ENCODE data around the gene FOXP1.

FOXP1 gene

GRCh38 chr3:71408903-71409302 is 174.6 kb downstream of the FOXP1 start:
- Histone ChIP-seq H3K14ac (ENCODE audit: low read length) (no peak overlapping the region), H3K36me3 (ENCODE audit: control insufficient read depth in 1 of 2, insufficient read depth in 2 of 2, low read length in 2 of 2) (no peaks in the 10 kb centered on the region), H4K91ac (ENCODE audit: low read depth, low read length) (no peak overlapping the region), H3K4me3 (ENCODE audit: low read depth, low read length) (no peak overlapping the region), H3K79me2 (ENCODE audit: control insufficient read depth, insufficient read depth, low read length, poor library complexity) (no peaks in the 10 kb centered on the region), H3K79me1 (ENCODE audit: low read length) (no peaks in the 10 kb centered on the region), H3K9ac (ENCODE audit: low read length) (no peak overlapping the region), H3K18ac (ENCODE audit: low read length) (no peak overlapping the region), H2AFZ (ENCODE audit: insufficient read depth, low read length, poor library complexity) (no peak overlapping the region), H3K27ac (ENCODE audit: low read depth, low read length) (no peak overlapping the region), H2AK5ac (ENCODE audit: low read length) (no peak overlapping the region), H3K4me1 (ENCODE audit: control insufficient read depth in 1 of 2, insufficient read depth in 2 of 2, low read length in 2 of 2) (no peaks in the 10 kb centered on the region), H2BK5ac (ENCODE audit: low read depth, low read length, poor library complexity) (no peak overlapping the region), H2BK120ac (ENCODE audit: insufficient read depth, low read length, poor library complexity) (no peak overlapping the region), H3K9me3 (ENCODE audit: insufficient read depth, low read depth, low read length) (no peaks in the 10 kb centered on the region), H3K4me2 (ENCODE audit: low read length) (no peak overlapping the region), H3K27me3 (ENCODE audit: insufficient read depth, low read length) (no peaks in the 10 kb centered on the region), H4K12ac (ENCODE audit: low read depth, low read length) (no peak overlapping the region), H4K8ac (ENCODE audit: low read depth, low read length) (no peak overlapping the region), H2BK12ac (ENCODE audit: low read length) (no peak overlapping the region), H3K23ac (ENCODE audit: low read length) (no peak overlapping the region), H3K4ac (ENCODE audit: low read depth, low read length) (no peak overlapping the region)
- no peak for DNase-seq
- WGBS (ENCODE audit: extremely low coverage, insufficient coverage, insufficient read length), result no CpG with 5 or more reads among the region's 2 CpGs

- H3K79me1 ChIP-seq (ENCODE audit: low read length), result no peaks in the 10 kb centered on the region
- H3K23ac ChIP-seq (ENCODE audit: low read length), result no peak overlapping the region
- no peak overlapping the region for H2BK5ac ChIP-seq (ENCODE audit: low read depth, low read length, poor library complexity)
- H3K36me3 ChIP-seq (ENCODE audit: control insufficient read depth in 1 of 2, insufficient read depth in 2 of 2, low read length in 2 of 2), result no peaks in the 10 kb centered on the region
- no CpG with 5 or more reads among the region's 10 CpGs for WGBS (ENCODE audit: extremely low coverage, insufficient coverage, insufficient read length)
- H3K27ac ChIP-seq (ENCODE audit: low read depth, low read length), result no peak overlapping the region
- no peak overlapping the region for H4K8ac ChIP-seq (ENCODE audit: low read depth, low read length)
- H2BK12ac ChIP-seq (ENCODE audit: low read length), result no peak overlapping the region
- H3K9me3 ChIP-seq (ENCODE audit: insufficient read depth, low read depth, low read length), result no peaks in the 10 kb centered on the region
- no peak overlapping the region for H4K12ac ChIP-seq (ENCODE audit: low read depth, low read length)
- no peak overlapping the region for H3K9ac ChIP-seq (ENCODE audit: low read length)
- no peak overlapping the region for H3K4me2 ChIP-seq (ENCODE audit: low read length)
- no peaks in the 10 kb centered on the region for H3K79me2 ChIP-seq (ENCODE audit: control insufficient read depth, insufficient read depth, low read length, poor library complexity)
- no peak overlapping the region for H2BK120ac ChIP-seq (ENCODE audit: insufficient read depth, low read length, poor library complexity)
- no peak overlapping the region for H3K14ac ChIP-seq (ENCODE audit: low read length)
- no peaks in the 10 kb centered on the region for H3K4me1 ChIP-seq (ENCODE audit: control insufficient read depth in 1 of 2, insufficient read depth in 2 of 2, low read length in 2 of 2)
- no peak overlapping the region for H2AK5ac ChIP-seq (ENCODE audit: low read length)
- H4K91ac ChIP-seq (ENCODE audit: low read depth, low read length), result no peak overlapping the region
- H2AFZ ChIP-seq (ENCODE audit: insufficient read depth, low read length, poor library complexity), result no peak overlapping the region
- no peak for DNase-seq
- no peak overlapping the region for H3K4me3 ChIP-seq (ENCODE audit: low read depth, low read length)
- H3K18ac ChIP-seq (ENCODE audit: low read length), result no peak overlapping the region
- no peaks in the 10 kb centered on the region for H3K27me3 ChIP-seq (ENCODE audit: insufficient read depth, low read length)
- no peak overlapping the region for H3K4ac ChIP-seq (ENCODE audit: low read depth, low read length)
These were observed 175.7 kb downstream of the FOXP1 start for GRCh38 chr3:71407823-71408222.

GRCh38 chr3:71406972-71407810 is 176.3 kb downstream of the FOXP1 start:
- Histone ChIP-seq H2AFZ (ENCODE audit: insufficient read depth, low read length, poor library complexity) (no peak overlapping the region), H3K36me3 (ENCODE audit: control insufficient read depth in 1 of 2, insufficient read depth in 2 of 2, low read length in 2 of 2) (no peaks in the 10 kb centered on the region), H3K27ac (ENCODE audit: low read depth, low read length) (no peak overlapping the region), H3K79me1 (ENCODE audit: low read length) (no peaks in the 10 kb centered on the region), H3K18ac (ENCODE audit: low read length) (no peak overlapping the region), H4K8ac (ENCODE audit: low read depth, low read length) (no peak overlapping the region), H3K23ac (ENCODE audit: low read length) (no peak overlapping the region), H3K27me3 (ENCODE audit: insufficient read depth, low read length) (no peaks in the 10 kb centered on the region), H4K12ac (ENCODE audit: low read depth, low read length) (no peak overlapping the region), H4K91ac (ENCODE audit: low read depth, low read length) (no peak overlapping the region), H3K4me2 (ENCODE audit: low read length) (no peak overlapping the region), H2AK5ac (ENCODE audit: low read length) (no peak overlapping the region), H2BK120ac (ENCODE audit: insufficient read depth, low read length, poor library complexity) (no peak overlapping the region), H3K4me1 (ENCODE audit: control insufficient read depth in 1 of 2, insufficient read depth in 2 of 2, low read length in 2 of 2) (no peaks in the 10 kb centered on the region), H3K9me3 (ENCODE audit: insufficient read depth, low read depth, low read length) (no peaks in the 10 kb centered on the region), H3K79me2 (ENCODE audit: control insufficient read depth, insufficient read depth, low read length, poor library complexity) (no peaks in the 10 kb centered on the region), H3K9ac (ENCODE audit: low read length) (no peak overlapping the region), H2BK5ac (ENCODE audit: low read depth, low read length, poor library complexity) (no peak overlapping the region), H3K4me3 (ENCODE audit: low read depth, low read length) (no peak overlapping the region), H3K4ac (ENCODE audit: low read depth, low read length) (no peak overlapping the region), H3K14ac (ENCODE audit: low read length) (no peak overlapping the region), H2BK12ac (ENCODE audit: low read length) (no peak overlapping the region)
- DNase-seq, result no peak
- WGBS (ENCODE audit: extremely low coverage, insufficient coverage, insufficient read length), result no CpG with 5 or more reads among the region's 10 CpGs

GRCh38 chr3:71402911-71403310 is 180.6 kb downstream of the FOXP1 start:
- H3K4me1 ChIP-seq (ENCODE audit: control insufficient read depth in 1 of 2, insufficient read depth in 2 of 2, low read length in 2 of 2), result no peaks in the 10 kb centered on the region
- H3K27me3 ChIP-seq (ENCODE audit: insufficient read depth, low read length), result no peaks in the 10 kb centered on the region
- no peak overlapping the region for H2AFZ ChIP-seq (ENCODE audit: insufficient read depth, low read length, poor library complexity)
- H2BK12ac ChIP-seq (ENCODE audit: low read length), result no peak overlapping the region
- H3K23ac ChIP-seq (ENCODE audit: low read length), result no peak overlapping the region
- H3K27ac ChIP-seq (ENCODE audit: low read depth, low read length), result no peak overlapping the region
- WGBS (ENCODE audit: extremely low coverage, insufficient coverage, insufficient read length), result no CpG with 5 or more reads among the region's 2 CpGs
- H3K79me1 ChIP-seq (ENCODE audit: low read length), result no peaks in the 10 kb centered on the region
- H3K36me3 ChIP-seq (ENCODE audit: control insufficient read depth in 1 of 2, insufficient read depth in 2 of 2, low read length in 2 of 2), result no peaks in the 10 kb centered on the region
- no peak overlapping the region for H3K9ac ChIP-seq (ENCODE audit: low read length)
- no peak overlapping the region for H2BK5ac ChIP-seq (ENCODE audit: low read depth, low read length, poor library complexity)
- no peak for DNase-seq
- no peak overlapping the region for H3K18ac ChIP-seq (ENCODE audit: low read length)
- no peak overlapping the region for H3K4me3 ChIP-seq (ENCODE audit: low read depth, low read length)
- H3K14ac ChIP-seq (ENCODE audit: low read length), result no peak overlapping the region
- no peak overlapping the region for H3K4ac ChIP-seq (ENCODE audit: low read depth, low read length)
- H3K79me2 ChIP-seq (ENCODE audit: control insufficient read depth, insufficient read depth, low read length, poor library complexity), result no peaks in the 10 kb centered on the region
- H4K12ac ChIP-seq (ENCODE audit: low read depth, low read length), result no peak overlapping the region
- H3K4me2 ChIP-seq (ENCODE audit: low read length), result no peak overlapping the region
- no peak overlapping the region for H4K91ac ChIP-seq (ENCODE audit: low read depth, low read length)
- H4K8ac ChIP-seq (ENCODE audit: low read depth, low read length), result no peak overlapping the region
- no peaks in the 10 kb centered on the region for H3K9me3 ChIP-seq (ENCODE audit: insufficient read depth, low read depth, low read length)
- no peak overlapping the region for H2BK120ac ChIP-seq (ENCODE audit: insufficient read depth, low read length, poor library complexity)
- no peak overlapping the region for H2AK5ac ChIP-seq (ENCODE audit: low read length)

Measured in trophoblast cell (in vitro differentiated cells and primary cell).